ENCODE measurements around the gene GOLGA6L7.
"Not testable (repeated sequence)": the region's sequence is repeated elsewhere in the genome, so short reads cannot be mapped to it uniquely, and the experiment has no call there.

DNA sequence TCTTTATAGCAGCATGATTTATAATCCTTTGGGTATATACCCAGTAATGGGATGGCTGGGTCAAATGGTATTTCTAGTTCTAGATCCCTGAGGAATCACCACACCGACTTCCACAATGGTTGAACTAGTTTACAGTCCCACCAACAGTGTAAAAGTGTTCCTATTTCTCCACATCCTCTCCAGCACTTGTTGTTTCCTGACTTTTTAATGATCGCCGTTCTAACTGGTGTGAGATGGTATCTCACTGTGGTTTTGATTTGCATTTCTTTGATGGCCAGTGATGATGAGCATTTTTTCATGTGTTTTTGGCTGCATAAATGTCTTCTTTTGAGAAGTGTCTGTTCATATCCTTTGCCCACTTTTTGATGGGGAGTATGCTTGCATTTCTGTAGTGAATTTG lies 30.3 kb downstream of the GOLGA6L7 start:
- not testable (repeated sequence) for TF ChIP-seq MAFK (IDR thresholded peaks at IDR 0.05; ENCODE audit: partially characterized antibody)
- TF ChIP-seq, protein P1, sequence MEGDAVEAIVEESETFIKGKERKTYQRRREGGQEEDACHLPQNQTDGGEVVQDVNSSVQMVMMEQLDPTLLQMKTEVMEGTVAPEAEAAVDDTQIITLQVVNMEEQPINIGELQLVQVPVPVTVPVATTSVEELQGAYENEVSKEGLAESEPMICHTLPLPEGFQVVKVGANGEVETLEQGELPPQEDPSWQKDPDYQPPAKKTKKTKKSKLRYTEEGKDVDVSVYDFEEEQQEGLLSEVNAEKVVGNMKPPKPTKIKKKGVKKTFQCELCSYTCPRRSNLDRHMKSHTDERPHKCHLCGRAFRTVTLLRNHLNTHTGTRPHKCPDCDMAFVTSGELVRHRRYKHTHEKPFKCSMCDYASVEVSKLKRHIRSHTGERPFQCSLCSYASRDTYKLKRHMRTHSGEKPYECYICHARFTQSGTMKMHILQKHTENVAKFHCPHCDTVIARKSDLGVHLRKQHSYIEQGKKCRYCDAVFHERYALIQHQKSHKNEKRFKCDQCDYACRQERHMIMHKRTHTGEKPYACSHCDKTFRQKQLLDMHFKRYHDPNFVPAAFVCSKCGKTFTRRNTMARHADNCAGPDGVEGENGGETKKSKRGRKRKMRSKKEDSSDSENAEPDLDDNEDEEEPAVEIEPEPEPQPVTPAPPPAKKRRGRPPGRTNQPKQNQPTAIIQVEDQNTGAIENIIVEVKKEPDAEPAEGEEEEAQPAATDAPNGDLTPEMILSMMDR (IDR thresholded peaks at IDR 0.05) = not testable (repeated sequence)
- TF ChIP-seq, protein P2, sequence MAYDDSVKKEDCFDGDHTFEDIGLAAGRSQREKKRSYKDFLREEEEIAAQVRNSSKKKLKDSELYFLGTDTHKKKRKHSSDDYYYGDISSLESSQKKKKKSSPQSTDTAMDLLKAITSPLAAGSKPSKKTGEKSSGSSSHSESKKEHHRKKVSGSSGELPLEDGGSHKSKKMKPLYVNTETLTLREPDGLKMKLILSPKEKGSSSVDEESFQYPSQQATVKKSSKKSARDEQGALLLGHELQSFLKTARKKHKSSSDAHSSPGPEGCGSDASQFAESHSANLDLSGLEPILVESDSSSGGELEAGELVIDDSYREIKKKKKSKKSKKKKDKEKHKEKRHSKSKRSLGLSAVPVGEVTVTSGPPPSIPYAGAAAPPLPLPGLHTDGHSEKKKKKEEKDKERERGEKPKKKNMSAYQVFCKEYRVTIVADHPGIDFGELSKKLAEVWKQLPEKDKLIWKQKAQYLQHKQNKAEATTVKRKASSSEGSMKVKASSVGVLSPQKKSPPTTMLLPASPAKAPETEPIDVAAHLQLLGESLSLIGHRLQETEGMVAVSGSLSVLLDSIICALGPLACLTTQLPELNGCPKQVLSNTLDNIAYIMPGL (CRISPR knock-in tag; IDR thresholded peaks at IDR 0.05; ENCODE audit: borderline replicate concordance) = not testable (repeated sequence)
